ENCODE results near the gene CSKMT. TPM values are rescaled to one million over a fixed set of nuclear protein-coding genes. Genes with fewer than 3 reads are reported as not detected.

The CSKMT gene
- total RNA-seq, 1 donor from 2014 or later, result 26.4 TPM

DNA sequence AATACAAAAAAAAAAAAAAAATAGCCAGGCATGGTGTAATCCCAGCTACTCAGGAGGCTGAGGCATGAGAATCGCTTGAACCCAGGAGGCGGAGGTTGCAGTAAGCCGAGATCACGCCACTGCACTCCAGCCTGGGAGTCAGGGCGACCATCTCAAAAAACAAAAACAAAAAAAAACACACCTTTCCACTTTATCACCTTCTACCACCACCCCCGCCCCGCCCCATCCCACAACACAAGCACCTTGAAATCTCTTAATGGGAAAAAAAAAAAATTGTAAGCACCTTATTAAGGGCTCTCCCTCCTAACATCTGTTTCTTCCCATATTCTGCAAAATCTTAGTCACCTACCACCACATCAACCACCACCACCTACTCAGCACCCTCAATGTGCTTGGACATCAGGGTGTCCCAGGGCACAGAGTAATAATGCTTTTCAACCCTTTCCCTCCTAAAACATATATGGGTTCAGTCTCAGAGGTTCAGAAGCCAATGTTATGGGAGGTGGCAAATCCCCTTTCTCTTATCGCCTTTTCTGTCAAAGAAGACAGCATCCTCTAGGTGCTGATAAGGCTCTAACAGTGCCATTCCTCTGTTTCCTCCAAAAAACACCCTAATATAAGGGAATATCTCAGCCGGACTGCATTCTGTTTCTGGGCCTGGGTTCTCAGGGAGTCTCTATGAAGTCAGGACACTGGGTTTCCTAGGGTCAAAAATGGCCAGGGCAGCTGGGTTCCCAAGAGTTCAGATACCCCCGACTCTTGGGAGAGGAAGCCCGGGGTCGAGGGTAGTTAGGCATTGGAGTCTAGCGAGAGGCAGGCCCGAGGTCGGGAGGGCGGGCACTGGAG is 12.7 kb upstream of the CSKMT start:
- intact Hi-C loops (cut with micrococcal nuclease), result loop anchor here (1.0 kb wide), 6 partner anchors 7 to 75 kb away; partner anchors contain the start of genes C11orf98, CSKMT, HNRNPUL2 and UQCC3

GRCh38 chr11:62654297-62654696 is 10.8 kb upstream of the CSKMT start:
- intact Hi-C loops (cut with micrococcal nuclease), result no loop called here

GRCh38 chr11:62656796-62657429 is 8.2 kb upstream of the CSKMT start:
- intact Hi-C loops (cut with micrococcal nuclease), result no loop called here

GRCh38 chr11:62664405-62665074 is 572 bp upstream of the CSKMT start:
- intact Hi-C loops (cut with micrococcal nuclease), result loop anchor here (1.0 to 10.0 kb wide), 14 partner anchors 8 to 540 kb away; partner anchors contain the start of genes EML3, GANAB, HNRNPUL2 and INCENP

GRCh38 chr11:62665599-62666258 is 617 bp downstream of the CSKMT start:
- intact Hi-C loops (cut with micrococcal nuclease), result loop anchor here (1.0 to 10.0 kb wide), 13 partner anchors 12 to 541 kb away; partner anchors contain the start of genes EML3, GANAB, HNRNPUL2 and INCENP

- intact Hi-C loops (cut with micrococcal nuclease), result loop anchor here (10.0 kb wide), 1 partner anchor 542 kb away; the partner anchor contains the start of gene INCENP
These were observed 1.3 kb downstream of the CSKMT start for GRCh38 chr11:62666259-62666926.

GRCh38 chr11:62667460-62667859 is 2.3 kb downstream of the CSKMT start:
- intact Hi-C loops (cut with micrococcal nuclease), result loop anchor here (10.0 kb wide), 1 partner anchor 543 kb away; the partner anchor contains the start of gene INCENP

DNA sequence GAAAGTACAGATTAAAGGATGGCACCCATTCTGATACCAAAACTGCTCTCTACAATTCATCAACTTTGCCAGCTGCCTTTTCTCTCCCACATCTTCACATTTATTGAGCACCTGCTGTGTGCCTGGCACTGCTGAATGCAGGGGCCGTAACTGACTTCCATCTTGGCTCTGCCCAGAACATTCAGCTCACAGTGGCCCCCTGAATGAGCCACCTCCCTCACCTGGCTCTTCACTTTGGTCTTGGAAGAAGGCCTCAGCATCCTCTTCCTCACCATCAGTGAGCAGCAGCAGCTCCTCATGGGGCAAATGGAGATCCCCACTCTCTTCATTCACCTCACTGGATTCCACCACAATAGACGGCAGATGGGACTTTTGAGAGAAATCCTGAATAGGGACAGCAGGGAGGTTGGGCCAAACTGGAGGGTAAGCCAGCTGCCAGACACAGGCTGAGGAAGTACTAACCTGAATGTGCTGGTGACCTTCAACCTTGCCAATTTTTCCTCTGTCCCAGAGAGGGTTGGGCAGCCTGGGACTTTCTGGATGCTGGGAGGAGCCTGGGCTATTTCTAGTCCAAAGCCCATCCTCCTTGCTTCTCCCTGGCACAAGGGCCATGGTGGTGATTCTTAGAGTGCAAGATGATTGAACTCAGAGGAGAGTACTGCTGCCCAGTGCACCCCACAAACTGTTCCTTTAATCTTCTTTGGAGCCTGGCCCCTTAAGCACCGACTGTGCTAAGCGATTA is 4.5 kb downstream of the CSKMT start:
- intact Hi-C loops (cut with micrococcal nuclease), result loop anchor here (2.0 to 10.0 kb wide), 3 partner anchors 193 to 545 kb away; partner anchors contain the start of gene INCENP

GRCh38 chr11:62671236-62671607 is 6.1 kb downstream of the CSKMT start:
- intact Hi-C loops (cut with micrococcal nuclease), result loop anchor here (1.0 to 10.0 kb wide), 7 partner anchors 8 to 246 kb away; partner anchors contain the start of genes INTS5, TAF6L, TUT1 and UBXN1

- intact Hi-C loops (cut with micrococcal nuclease), result loop anchor here (1.0 to 10.0 kb wide), 9 partner anchors 7 to 247 kb away; partner anchors contain the start of genes INTS5, TAF6L, TTC9C and TUT1
These were observed 6.7 kb downstream of the CSKMT start, which contains the start of the genes LBHD1 and UQCC3 for GRCh38 chr11:62671608-62672389. Gene LBHD1, minus strand, starts transcription at chr11:62672267. Its CDS starts 2,236 bp downstream, at chr11:62670031. Gene UQCC3, plus strand, starts transcription at chr11:62671673. Its CDS starts 73 bp downstream, at chr11:62671746.

DNA sequence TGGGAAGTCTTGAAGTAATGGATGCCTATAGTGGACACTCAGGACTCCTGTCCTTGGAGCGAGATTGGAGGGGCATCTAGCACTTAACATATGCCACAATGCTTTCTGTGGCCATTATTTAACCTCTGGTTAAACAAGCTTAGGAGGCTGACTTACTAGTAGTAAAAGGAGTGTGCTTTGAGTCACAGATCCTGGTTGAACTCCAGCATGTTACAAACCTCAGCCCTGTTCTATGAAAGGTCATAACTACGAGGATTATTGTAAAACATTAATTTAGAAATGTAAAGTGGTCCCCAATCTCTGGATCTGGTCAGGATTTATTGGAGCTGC is 8.0 kb downstream of the CSKMT start:
- intact Hi-C loops (cut with micrococcal nuclease), result loop anchor here (10.0 kb wide), 1 partner anchor 248 kb away; no protein-coding TSS in a partner anchor

DNA sequence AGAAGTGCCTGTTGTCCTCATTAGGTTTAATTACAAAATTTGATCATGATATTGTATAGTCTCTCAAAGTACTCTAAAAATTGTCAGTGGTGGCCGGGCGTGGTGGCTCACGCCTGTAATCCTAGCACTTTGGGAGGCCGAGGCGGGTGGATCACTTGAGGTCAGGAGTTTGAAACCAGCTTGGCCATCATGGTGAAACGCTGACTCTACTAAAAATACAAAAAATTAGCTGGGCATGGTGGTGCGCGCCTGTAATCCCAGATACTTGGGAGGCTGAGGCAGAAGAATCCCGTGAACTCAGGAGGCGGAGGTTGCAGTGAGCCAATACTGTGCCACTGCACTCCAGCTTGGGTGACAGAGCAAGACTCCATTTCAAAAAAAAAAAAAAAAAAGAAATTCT is 10.3 kb downstream of the CSKMT start:
- intact Hi-C loops (cut with micrococcal nuclease), result loop anchor here (10.0 kb wide), 1 partner anchor 251 kb away; no protein-coding TSS in a partner anchor

- intact Hi-C loops (cut with micrococcal nuclease), result loop anchor here (10.0 kb wide), 1 partner anchor 252 kb away; no protein-coding TSS in a partner anchor
These were observed 11.6 kb downstream of the CSKMT start for GRCh38 chr11:62676698-62677097.

- intact Hi-C loops (cut with micrococcal nuclease), result loop anchor here (10.0 kb wide), 1 partner anchor 252 kb away; no protein-coding TSS in a partner anchor
These were observed 12.0 kb downstream of the CSKMT start for GRCh38 chr11:62677156-62677555.

GRCh38 chr11:62677714-62678113 is 12.6 kb downstream of the CSKMT start:
- intact Hi-C loops (cut with micrococcal nuclease), result loop anchor here (2.0 to 10.0 kb wide), 3 partner anchors 13 to 253 kb away; partner anchors contain the start of genes C11orf98, CSKMT and ZBTB3

- intact Hi-C loops (cut with micrococcal nuclease), result loop anchor here (2.0 to 10.0 kb wide), 3 partner anchors 14 to 254 kb away; partner anchors contain the start of genes C11orf98, CSKMT and ZBTB3
These were observed 13.3 kb downstream of the CSKMT start for GRCh38 chr11:62678433-62678769.

- intact Hi-C loops (cut with micrococcal nuclease), result loop anchor here (1.0 to 10.0 kb wide), 10 partner anchors 8 to 254 kb away; partner anchors contain the start of genes C11orf98, CSKMT, GANAB and HNRNPUL2
These were observed 13.9 kb downstream of the CSKMT start, which contains the start of gene UBXN1 for GRCh38 chr11:62678770-62679696. Gene UBXN1, minus strand, starts transcription at chr11:62679073. Its CDS starts 150 bp downstream, at chr11:62678923.
